WTC11 (cell line): ENCODE data around the gene DPP10. TPM values are rescaled to one million over a fixed set of nuclear protein-coding genes. Genes with fewer than 3 reads are reported as not detected.
A peak's percentile ranks its signal among the peaks of the same experiment; 100 is the strongest.

Experiments used
- ATAC-seq: fragments of 200-7000 bp; cut with Tn5 transposase; 2 replicates; pipeline ENCODE4 v1.10.0; 2021; ENCODE audit warnings: mild to moderate bottlenecking, moderate library complexity
- CTCF ChIA-PET: fragments of 300-600 bp; sonication (Branson Sonifier 250); formaldehyde crosslinking; loops from one replicate; lab custom pipeline; 2021; ENCODE audit warnings: antibody characterized with exemption; lab: Charles Lee
- POLR2A ChIA-PET: fragments of 350-600 bp; sonication (Branson Sonifier 250); formaldehyde crosslinking; loops from one replicate; lab custom pipeline; 2021; ENCODE audit warnings: antibody characterized with exemption; lab: Charles Lee
- DNase-seq: peaks from one replicate; pipeline ENCODE4 v3.0.0; 2021; ENCODE audit warnings: low spot score
- H3K27ac Mint-ChIP-seq: 2 replicates; pipeline ENCODE4 v1.8.0; 2021; ENCODE audit warnings: mixed read lengths
- H3K27me3 Mint-ChIP-seq: 2 replicates; pipeline ENCODE4 v1.8.0; 2021; ENCODE audit warnings: low read depth, mild to moderate bottlenecking, moderate library complexity, mixed read lengths
- H3K36me3 Mint-ChIP-seq: 2 replicates; pipeline ENCODE4 v1.8.0; 2021; ENCODE audit warnings: mixed read lengths
- H3K4me1 Mint-ChIP-seq: 2 replicates; pipeline ENCODE4 v1.8.0; 2022; ENCODE audit warnings: mixed read lengths
- H3K4me3 Mint-ChIP-seq: 2 replicates; pipeline ENCODE4 v1.8.0; 2021; ENCODE audit warnings: mild to moderate bottlenecking, moderate library complexity, mixed read lengths
- H3K9me3 Mint-ChIP-seq: 2 replicates; pipeline ENCODE4 v1.8.0; 2021; ENCODE audit warnings: mixed read lengths
- ATF1 ChIP-seq: sonication (generic); formaldehyde crosslinking; IDR thresholded peaks from 2 replicates; pipeline ENCODE4 v1.8.1; 2023; ENCODE audit warnings: mild to moderate bottlenecking, moderate library complexity, missing genetic modification reagents
- CBFB ChIP-seq: sonication (generic); formaldehyde crosslinking; IDR thresholded peaks from 2 replicates; pipeline ENCODE4 v1.8.1; 2022; ENCODE audit warnings: mild to moderate bottlenecking, low read depth, missing genetic modification reagents
- EMX1 ChIP-seq: fragments of 250-450 bp; sonication (Bioruptor Pico); IDR thresholded peaks from 2 replicates; pipeline ENCODE4 v1.8.0; 2021; ENCODE audit warnings: mild to moderate bottlenecking
- FOXP1 ChIP-seq: sonication (generic); formaldehyde crosslinking; IDR thresholded peaks from 2 replicates; pipeline ENCODE4 v1.8.0; 2022; ENCODE audit warnings: missing genetic modification reagents, mild to moderate bottlenecking, moderate library complexity, borderline replicate concordance
- JAZF1 ChIP-seq: fragments of 250-450 bp; sonication (Bioruptor Pico); IDR thresholded peaks from 2 replicates; pipeline ENCODE4 v1.9.0; 2021; ENCODE audit warnings: moderate library complexity, mild to moderate bottlenecking, inconsistent platforms
- NFE2L1 ChIP-seq: sonication (generic); formaldehyde crosslinking; IDR thresholded peaks from 2 replicates; pipeline ENCODE4 v1.8.1; 2023; ENCODE audit warnings: missing genetic modification reagents
- NR1H2 ChIP-seq: sonication (generic); formaldehyde crosslinking; IDR thresholded peaks from 2 replicates; pipeline ENCODE4 v1.9.0; 2021; ENCODE audit warnings: mild to moderate bottlenecking, moderate library complexity, missing genetic modification reagents
- NR3C1 ChIP-seq: sonication (generic); formaldehyde crosslinking; conservative IDR thresholded peaks from 2 replicates; pipeline ENCODE4 v1.8.1; 2023; ENCODE audit warnings: low read depth, mild to moderate bottlenecking, missing genetic modification reagents
- ZNF121 ChIP-seq: sonication (generic); formaldehyde crosslinking; IDR thresholded peaks from 2 replicates; pipeline ENCODE4 v1.8.0; 2023; ENCODE audit warnings: missing genetic modification reagents
- ZNF232 ChIP-seq: sonication (generic); formaldehyde crosslinking; IDR thresholded peaks from 2 replicates; pipeline ENCODE4 v1.8.0; 2022; ENCODE audit warnings: mild to moderate bottlenecking, missing genetic modification reagents
- ZNF396 ChIP-seq: fragments of 250-450 bp; sonication (Bioruptor Pico); IDR thresholded peaks from 2 replicates; pipeline ENCODE4 v1.8.0; 2021; ENCODE audit warnings: mild to moderate bottlenecking, moderate library complexity, borderline replicate concordance
- ZNF671 ChIP-seq: fragments of 250-450 bp; sonication (Bioruptor Pico); IDR thresholded peaks from 2 replicates; pipeline ENCODE4 v1.8.0; 2021; ENCODE audit warnings: mild to moderate bottlenecking
- total RNA-seq: library from RNA; stranded (reverse); gene quantifications from 3 replicates; pipeline ENCODE4 v1.2.3, GENCODE V29; 2021
- TF ChIP-seq, protein P1 (sequence below): sonication (generic); formaldehyde crosslinking; IDR thresholded peaks from 2 replicates; pipeline ENCODE4 v1.8.1; 2022; ENCODE audit warnings: low read depth, mild to moderate bottlenecking, moderate library complexity, missing genetic modification reagents, borderline replicate concordance
- TF ChIP-seq, protein P2 (sequence below): sonication (generic); formaldehyde crosslinking; IDR thresholded peaks from 2 replicates; pipeline ENCODE4 v1.8.0; 2022; ENCODE audit warnings: missing genetic modification reagents
- TF ChIP-seq, protein P3 (sequence below): fragments of 250-450 bp; sonication (Bioruptor Pico); IDR thresholded peaks from 2 replicates; pipeline ENCODE4 v1.9.0; 2021; ENCODE audit warnings: mild to moderate bottlenecking
- TF ChIP-seq, protein P4 (sequence below): sonication (generic); formaldehyde crosslinking; IDR thresholded peaks from 2 replicates; pipeline ENCODE4 v1.8.1; 2022; ENCODE audit warnings: missing genetic modification reagents, borderline replicate concordance
- TF ChIP-seq, protein P5 (sequence below): fragments of 250-450 bp; sonication (Bioruptor Pico); IDR thresholded peaks from 2 replicates; pipeline ENCODE4 v1.9.0; 2021; ENCODE audit warnings: mild to moderate bottlenecking, borderline replicate concordance
- TF ChIP-seq, protein P6 (sequence below): sonication (generic); formaldehyde crosslinking; IDR thresholded peaks from 2 replicates; pipeline ENCODE4 v1.8.0; 2022; ENCODE audit warnings: mild to moderate bottlenecking, missing genetic modification reagents
- TF ChIP-seq, protein P7 (sequence below): sonication (generic); formaldehyde crosslinking; IDR thresholded peaks from 2 replicates; pipeline ENCODE4 v1.8.0; 2023; ENCODE audit warnings: mild to moderate bottlenecking, missing genetic modification reagents
- TF ChIP-seq, protein P8 (sequence below): sonication (generic); formaldehyde crosslinking; IDR thresholded peaks from 2 replicates; pipeline ENCODE4 v1.8.0; 2022; ENCODE audit warnings: mild to moderate bottlenecking, missing genetic modification reagents

Gene DPP10
- total RNA-seq, 1 experiment from 2014 or later = 4.0 TPM

DNA sequence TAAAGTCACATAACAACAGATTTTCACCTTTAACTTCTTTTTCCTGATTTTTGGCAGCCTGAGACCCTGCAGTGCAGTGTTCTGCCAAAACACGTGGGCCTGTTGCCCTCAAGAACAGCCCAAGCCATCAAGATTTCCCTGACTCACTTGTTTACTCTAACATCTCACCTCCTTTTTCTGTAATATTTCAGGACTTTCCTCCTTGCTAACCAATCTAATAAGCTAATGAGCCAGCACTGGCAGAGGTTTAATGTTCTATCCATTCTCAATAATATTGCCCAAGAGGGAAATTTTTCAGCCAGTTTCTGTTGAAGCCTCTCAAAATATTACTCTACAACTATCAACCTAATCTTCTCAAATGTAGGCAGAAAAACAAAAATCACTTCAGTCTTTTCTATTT is 635.2 kb downstream of the DPP10 start:
- ATAC-seq (no peak), DNase-seq (no peak)
- peaks cover 5% of the 10 kb centered on the region; the same call in 1 of the 2 replicates for H3K36me3 Mint-ChIP-seq
- no peaks in the 10 kb centered on the region; the same call in 1 of the 2 replicates for H3K27me3 Mint-ChIP-seq
- peaks cover 15% of the 10 kb centered on the region for H3K9me3 Mint-ChIP-seq
- no peaks in the 10 kb centered on the region for H3K4me1 Mint-ChIP-seq
- H3K27ac Mint-ChIP-seq = no peak overlapping the region
- no peak for TF ChIP-seq NFE2L1 (CRISPR knock-in tag)
- H3K4me3 Mint-ChIP-seq = no peak overlapping the region
- ChIA-PET POLR2A (no interaction called here), CTCF (no interaction called here)

DNA sequence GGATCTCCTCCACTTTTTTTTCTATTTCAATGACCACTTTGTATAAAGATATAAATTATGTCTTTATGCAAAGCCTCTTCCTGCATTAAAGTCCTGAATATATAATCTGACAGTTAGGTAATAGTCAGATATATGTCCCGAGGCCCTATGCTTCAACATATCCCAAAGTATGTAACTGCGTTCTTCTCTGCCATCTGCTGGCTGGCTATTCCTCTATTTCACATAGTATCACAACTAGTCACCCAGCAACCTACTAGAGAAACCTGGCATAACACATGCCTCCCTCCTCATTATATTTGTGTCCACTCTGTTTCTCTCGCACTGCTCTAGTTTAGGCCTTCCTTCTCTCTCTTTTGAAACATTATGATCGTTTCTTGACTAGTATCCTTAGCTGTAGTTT is 640.8 kb downstream of the DPP10 start:
- Mint-ChIP-seq H3K9me3 (peaks cover 21% of the 10 kb centered on the region), H3K27ac (no peak overlapping the region), H3K4me1 (peaks cover 12% of the 10 kb centered on the region), H3K27me3 (peaks cover 16% of the 10 kb centered on the region), H3K4me3 (no peak overlapping the region), H3K36me3 (peaks cover 21% of the 10 kb centered on the region)
- DNase-seq (no peak), ATAC-seq (peak; percentile 61)
- CTCF ChIA-PET = no interaction called here
- POLR2A ChIA-PET = no interaction called here
- TF ChIP-seq ATF1 (CRISPR knock-in tag) = no peak
- no peak for TF ChIP-seq NR1H2
- TF ChIP-seq, protein P1, sequence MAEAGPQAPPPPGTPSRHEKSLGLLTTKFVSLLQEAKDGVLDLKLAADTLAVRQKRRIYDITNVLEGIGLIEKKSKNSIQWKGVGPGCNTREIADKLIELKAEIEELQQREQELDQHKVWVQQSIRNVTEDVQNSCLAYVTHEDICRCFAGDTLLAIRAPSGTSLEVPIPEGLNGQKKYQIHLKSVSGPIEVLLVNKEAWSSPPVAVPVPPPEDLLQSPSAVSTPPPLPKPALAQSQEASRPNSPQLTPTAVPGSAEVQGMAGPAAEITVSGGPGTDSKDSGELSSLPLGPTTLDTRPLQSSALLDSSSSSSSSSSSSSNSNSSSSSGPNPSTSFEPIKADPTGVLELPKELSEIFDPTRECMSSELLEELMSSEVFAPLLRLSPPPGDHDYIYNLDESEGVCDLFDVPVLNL (CRISPR knock-in tag) = no peak
- no peak for TF ChIP-seq NR3C1 (CRISPR knock-in tag)
- TF ChIP-seq ZNF671 (CRISPR knock-in tag) = no peak
- TF ChIP-seq, protein P2, sequence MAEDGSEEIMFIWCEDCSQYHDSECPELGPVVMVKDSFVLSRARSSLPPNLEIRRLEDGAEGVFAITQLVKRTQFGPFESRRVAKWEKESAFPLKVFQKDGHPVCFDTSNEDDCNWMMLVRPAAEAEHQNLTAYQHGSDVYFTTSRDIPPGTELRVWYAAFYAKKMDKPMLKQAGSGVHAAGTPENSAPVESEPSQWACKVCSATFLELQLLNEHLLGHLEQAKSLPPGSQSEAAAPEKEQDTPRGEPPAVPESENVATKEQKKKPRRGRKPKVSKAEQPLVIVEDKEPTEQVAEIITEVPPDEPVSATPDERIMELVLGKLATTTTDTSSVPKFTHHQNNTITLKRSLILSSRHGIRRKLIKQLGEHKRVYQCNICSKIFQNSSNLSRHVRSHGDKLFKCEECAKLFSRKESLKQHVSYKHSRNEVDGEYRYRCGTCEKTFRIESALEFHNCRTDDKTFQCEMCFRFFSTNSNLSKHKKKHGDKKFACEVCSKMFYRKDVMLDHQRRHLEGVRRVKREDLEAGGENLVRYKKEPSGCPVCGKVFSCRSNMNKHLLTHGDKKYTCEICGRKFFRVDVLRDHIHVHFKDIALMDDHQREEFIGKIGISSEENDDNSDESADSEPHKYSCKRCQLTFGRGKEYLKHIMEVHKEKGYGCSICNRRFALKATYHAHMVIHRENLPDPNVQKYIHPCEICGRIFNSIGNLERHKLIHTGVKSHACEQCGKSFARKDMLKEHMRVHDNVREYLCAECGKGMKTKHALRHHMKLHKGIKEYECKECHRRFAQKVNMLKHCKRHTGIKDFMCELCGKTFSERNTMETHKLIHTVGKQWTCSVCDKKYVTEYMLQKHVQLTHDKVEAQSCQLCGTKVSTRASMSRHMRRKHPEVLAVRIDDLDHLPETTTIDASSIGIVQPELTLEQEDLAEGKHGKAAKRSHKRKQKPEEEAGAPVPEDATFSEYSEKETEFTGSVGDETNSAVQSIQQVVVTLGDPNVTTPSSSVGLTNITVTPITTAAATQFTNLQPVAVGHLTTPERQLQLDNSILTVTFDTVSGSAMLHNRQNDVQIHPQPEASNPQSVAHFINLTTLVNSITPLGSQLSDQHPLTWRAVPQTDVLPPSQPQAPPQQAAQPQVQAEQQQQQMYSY = no peak
- no peak for TF ChIP-seq FOXP1 (CRISPR knock-in tag)
- TF ChIP-seq, protein P3, sequence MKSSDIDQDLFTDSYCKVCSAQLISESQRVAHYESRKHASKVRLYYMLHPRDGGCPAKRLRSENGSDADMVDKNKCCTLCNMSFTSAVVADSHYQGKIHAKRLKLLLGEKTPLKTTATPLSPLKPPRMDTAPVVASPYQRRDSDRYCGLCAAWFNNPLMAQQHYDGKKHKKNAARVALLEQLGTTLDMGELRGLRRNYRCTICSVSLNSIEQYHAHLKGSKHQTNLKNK (CRISPR knock-in tag) = no peak
- no peak for TF ChIP-seq JAZF1 (CRISPR knock-in tag)
- TF ChIP-seq ZNF121 (CRISPR knock-in tag) = no peak
- TF ChIP-seq, protein P4, sequence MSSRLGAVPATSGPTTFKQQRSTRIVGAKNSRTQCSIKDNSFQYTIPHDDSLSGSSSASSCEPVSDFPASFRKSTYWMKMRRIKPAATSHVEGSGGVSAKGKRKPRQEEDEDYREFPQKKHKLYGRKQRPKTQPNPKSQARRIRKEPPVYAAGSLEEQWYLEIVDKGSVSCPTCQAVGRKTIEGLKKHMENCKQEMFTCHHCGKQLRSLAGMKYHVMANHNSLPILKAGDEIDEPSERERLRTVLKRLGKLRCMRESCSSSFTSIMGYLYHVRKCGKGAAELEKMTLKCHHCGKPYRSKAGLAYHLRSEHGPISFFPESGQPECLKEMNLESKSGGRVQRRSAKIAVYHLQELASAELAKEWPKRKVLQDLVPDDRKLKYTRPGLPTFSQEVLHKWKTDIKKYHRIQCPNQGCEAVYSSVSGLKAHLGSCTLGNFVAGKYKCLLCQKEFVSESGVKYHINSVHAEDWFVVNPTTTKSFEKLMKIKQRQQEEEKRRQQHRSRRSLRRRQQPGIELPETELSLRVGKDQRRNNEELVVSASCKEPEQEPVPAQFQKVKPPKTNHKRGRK = no peak
- no peak for TF ChIP-seq ZNF232
- TF ChIP-seq, protein P5, sequence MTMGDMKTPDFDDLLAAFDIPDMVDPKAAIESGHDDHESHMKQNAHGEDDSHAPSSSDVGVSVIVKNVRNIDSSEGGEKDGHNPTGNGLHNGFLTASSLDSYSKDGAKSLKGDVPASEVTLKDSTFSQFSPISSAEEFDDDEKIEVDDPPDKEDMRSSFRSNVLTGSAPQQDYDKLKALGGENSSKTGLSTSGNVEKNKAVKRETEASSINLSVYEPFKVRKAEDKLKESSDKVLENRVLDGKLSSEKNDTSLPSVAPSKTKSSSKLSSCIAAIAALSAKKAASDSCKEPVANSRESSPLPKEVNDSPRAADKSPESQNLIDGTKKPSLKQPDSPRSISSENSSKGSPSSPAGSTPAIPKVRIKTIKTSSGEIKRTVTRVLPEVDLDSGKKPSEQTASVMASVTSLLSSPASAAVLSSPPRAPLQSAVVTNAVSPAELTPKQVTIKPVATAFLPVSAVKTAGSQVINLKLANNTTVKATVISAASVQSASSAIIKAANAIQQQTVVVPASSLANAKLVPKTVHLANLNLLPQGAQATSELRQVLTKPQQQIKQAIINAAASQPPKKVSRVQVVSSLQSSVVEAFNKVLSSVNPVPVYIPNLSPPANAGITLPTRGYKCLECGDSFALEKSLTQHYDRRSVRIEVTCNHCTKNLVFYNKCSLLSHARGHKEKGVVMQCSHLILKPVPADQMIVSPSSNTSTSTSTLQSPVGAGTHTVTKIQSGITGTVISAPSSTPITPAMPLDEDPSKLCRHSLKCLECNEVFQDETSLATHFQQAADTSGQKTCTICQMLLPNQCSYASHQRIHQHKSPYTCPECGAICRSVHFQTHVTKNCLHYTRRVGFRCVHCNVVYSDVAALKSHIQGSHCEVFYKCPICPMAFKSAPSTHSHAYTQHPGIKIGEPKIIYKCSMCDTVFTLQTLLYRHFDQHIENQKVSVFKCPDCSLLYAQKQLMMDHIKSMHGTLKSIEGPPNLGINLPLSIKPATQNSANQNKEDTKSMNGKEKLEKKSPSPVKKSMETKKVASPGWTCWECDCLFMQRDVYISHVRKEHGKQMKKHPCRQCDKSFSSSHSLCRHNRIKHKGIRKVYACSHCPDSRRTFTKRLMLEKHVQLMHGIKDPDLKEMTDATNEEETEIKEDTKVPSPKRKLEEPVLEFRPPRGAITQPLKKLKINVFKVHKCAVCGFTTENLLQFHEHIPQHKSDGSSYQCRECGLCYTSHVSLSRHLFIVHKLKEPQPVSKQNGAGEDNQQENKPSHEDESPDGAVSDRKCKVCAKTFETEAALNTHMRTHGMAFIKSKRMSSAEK (CRISPR knock-in tag) = no peak
- TF ChIP-seq, protein P6, sequence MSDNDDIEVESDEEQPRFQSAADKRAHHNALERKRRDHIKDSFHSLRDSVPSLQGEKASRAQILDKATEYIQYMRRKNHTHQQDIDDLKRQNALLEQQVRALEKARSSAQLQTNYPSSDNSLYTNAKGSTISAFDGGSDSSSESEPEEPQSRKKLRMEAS (CRISPR knock-in tag) = no peak
- TF ChIP-seq, protein P7, sequence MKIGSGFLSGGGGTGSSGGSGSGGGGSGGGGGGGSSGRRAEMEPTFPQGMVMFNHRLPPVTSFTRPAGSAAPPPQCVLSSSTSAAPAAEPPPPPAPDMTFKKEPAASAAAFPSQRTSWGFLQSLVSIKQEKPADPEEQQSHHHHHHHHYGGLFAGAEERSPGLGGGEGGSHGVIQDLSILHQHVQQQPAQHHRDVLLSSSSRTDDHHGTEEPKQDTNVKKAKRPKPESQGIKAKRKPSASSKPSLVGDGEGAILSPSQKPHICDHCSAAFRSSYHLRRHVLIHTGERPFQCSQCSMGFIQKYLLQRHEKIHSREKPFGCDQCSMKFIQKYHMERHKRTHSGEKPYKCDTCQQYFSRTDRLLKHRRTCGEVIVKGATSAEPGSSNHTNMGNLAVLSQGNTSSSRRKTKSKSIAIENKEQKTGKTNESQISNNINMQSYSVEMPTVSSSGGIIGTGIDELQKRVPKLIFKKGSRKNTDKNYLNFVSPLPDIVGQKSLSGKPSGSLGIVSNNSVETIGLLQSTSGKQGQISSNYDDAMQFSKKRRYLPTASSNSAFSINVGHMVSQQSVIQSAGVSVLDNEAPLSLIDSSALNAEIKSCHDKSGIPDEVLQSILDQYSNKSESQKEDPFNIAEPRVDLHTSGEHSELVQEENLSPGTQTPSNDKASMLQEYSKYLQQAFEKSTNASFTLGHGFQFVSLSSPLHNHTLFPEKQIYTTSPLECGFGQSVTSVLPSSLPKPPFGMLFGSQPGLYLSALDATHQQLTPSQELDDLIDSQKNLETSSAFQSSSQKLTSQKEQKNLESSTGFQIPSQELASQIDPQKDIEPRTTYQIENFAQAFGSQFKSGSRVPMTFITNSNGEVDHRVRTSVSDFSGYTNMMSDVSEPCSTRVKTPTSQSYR = no peak
- TF ChIP-seq, protein P8, sequence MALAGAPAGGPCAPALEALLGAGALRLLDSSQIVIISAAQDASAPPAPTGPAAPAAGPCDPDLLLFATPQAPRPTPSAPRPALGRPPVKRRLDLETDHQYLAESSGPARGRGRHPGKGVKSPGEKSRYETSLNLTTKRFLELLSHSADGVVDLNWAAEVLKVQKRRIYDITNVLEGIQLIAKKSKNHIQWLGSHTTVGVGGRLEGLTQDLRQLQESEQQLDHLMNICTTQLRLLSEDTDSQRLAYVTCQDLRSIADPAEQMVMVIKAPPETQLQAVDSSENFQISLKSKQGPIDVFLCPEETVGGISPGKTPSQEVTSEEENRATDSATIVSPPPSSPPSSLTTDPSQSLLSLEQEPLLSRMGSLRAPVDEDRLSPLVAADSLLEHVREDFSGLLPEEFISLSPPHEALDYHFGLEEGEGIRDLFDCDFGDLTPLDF (CRISPR knock-in tag) = no peak
- TF ChIP-seq CBFB (CRISPR knock-in tag) = no peak
- TF ChIP-seq EMX1 (CRISPR knock-in tag) = no peak
- TF ChIP-seq ZNF396 = no peak
